Activated T-cell treated with anti-CD3 and anti-CD28 coated beads, Interleukin-2, amount 50 U/mL, for 24 hours (primary cell): ENCODE measurements around the gene SLC35E1.

Experiments used
- DNase-seq: peaks from one replicate; pipeline ENCODE4 v3.0.0-alpha.2; 2020
- H3K27ac Mint-ChIP-seq: 2 replicates; pipeline ENCODE4 v1.8.0; 2020; ENCODE audit warnings: mild to moderate bottlenecking, mixed read lengths
- H3K27me3 Mint-ChIP-seq: 2 replicates; pipeline ENCODE4 v1.8.0; 2020; ENCODE audit warnings: mixed read lengths
- H3K36me3 Mint-ChIP-seq: 2 replicates; pipeline ENCODE4 v1.8.0; 2020; ENCODE audit warnings: low read depth, mixed read lengths
- H3K4me1 Mint-ChIP-seq: 2 replicates; pipeline ENCODE4 v1.8.0; 2020; ENCODE audit warnings: low read depth, mixed read lengths
- H3K4me3 Mint-ChIP-seq: 2 replicates; pipeline ENCODE4 v1.8.0; 2020; ENCODE audit warnings: mild to moderate bottlenecking, moderate library complexity, mixed read lengths
- H3K9me3 Mint-ChIP-seq: 2 replicates; pipeline ENCODE4 v1.8.0; 2020; ENCODE audit warnings: mixed read lengths

SLC35E1 gene

GRCh38 chr19:16581145-16581970 is 9.1 kb upstream of the SLC35E1 start:
- no peak overlapping the region for H3K4me3 Mint-ChIP-seq
- H3K4me1 Mint-ChIP-seq: peaks cover 69% of the 10 kb centered on the region

GRCh38 chr19:16579381-16579780 is 7.2 kb upstream of the SLC35E1 start:
- DNase-seq: no peak
- Mint-ChIP-seq H3K36me3 (peaks cover 68% of the 10 kb centered on the region), H3K27ac (peak overlapping the region; percentile 86), H3K4me1 (peaks cover 67% of the 10 kb centered on the region), H3K27me3 (no peaks in the 10 kb centered on the region), H3K4me3 (no peak overlapping the region), H3K9me3 (no peaks in the 10 kb centered on the region)

More at GRCh38 chr19:16581145-16581970, 9.1 kb upstream of the SLC35E1 start:
- peak overlapping the region; percentile 91 for H3K27ac Mint-ChIP-seq
- H3K9me3 Mint-ChIP-seq: no peaks in the 10 kb centered on the region
- H3K36me3 Mint-ChIP-seq: peaks cover 69% of the 10 kb centered on the region
- no peak for DNase-seq
- H3K27me3 Mint-ChIP-seq: no peaks in the 10 kb centered on the region

GRCh38 chr19:16577531-16577985 is 5.3 kb upstream of the SLC35E1 start:
- peak overlapping the region; percentile 81 for H3K27ac Mint-ChIP-seq
- H3K4me3 Mint-ChIP-seq: no peak overlapping the region
- H3K9me3 Mint-ChIP-seq: no peaks in the 10 kb centered on the region
- peaks cover 66% of the 10 kb centered on the region for H3K4me1 Mint-ChIP-seq
- peaks cover 74% of the 10 kb centered on the region for H3K36me3 Mint-ChIP-seq
- H3K27me3 Mint-ChIP-seq: no peaks in the 10 kb centered on the region
- no peak for DNase-seq

- H3K4me3 Mint-ChIP-seq: no peak overlapping the region
Measured at GRCh38 chr19:16576690-16577530, 4.7 kb upstream of the SLC35E1 start.

GRCh38 chr19:16575861-16576689 is 3.9 kb upstream of the SLC35E1 start:
- no peak for DNase-seq
- peaks cover 76% of the 10 kb centered on the region for H3K36me3 Mint-ChIP-seq
- H3K9me3 Mint-ChIP-seq: no peaks in the 10 kb centered on the region
- peaks cover 64% of the 10 kb centered on the region for H3K4me1 Mint-ChIP-seq
- H3K27ac Mint-ChIP-seq: peak overlapping the region; percentile 97
- H3K27me3 Mint-ChIP-seq: no peaks in the 10 kb centered on the region
- H3K4me3 Mint-ChIP-seq: no peak overlapping the region

More at GRCh38 chr19:16576690-16577530, 4.7 kb upstream of the SLC35E1 start:
- peak overlapping the region; percentile 27 for H3K27ac Mint-ChIP-seq
- no peak for DNase-seq
- peaks cover 61% of the 10 kb centered on the region for H3K4me1 Mint-ChIP-seq
- H3K9me3 Mint-ChIP-seq: no peaks in the 10 kb centered on the region
- no peaks in the 10 kb centered on the region for H3K27me3 Mint-ChIP-seq
- peaks cover 73% of the 10 kb centered on the region for H3K36me3 Mint-ChIP-seq

- Mint-ChIP-seq H3K27me3 (no peaks in the 10 kb centered on the region), H3K36me3 (peaks cover 75% of the 10 kb centered on the region), H3K4me3 (no peak overlapping the region), H3K4me1 (peaks cover 68% of the 10 kb centered on the region), H3K9me3 (no peaks in the 10 kb centered on the region), H3K27ac (peak overlapping the region; percentile 97)
- DNase-seq: no peak
Measured at GRCh38 chr19:16575282-16575681, 3.1 kb upstream of the SLC35E1 start.

GRCh38 chr19:16573925-16574324 is 1.7 kb upstream of the SLC35E1 start:
- no peaks in the 10 kb centered on the region for H3K9me3 Mint-ChIP-seq

GRCh38 chr19:16573296-16573695 is 1.1 kb upstream of the SLC35E1 start:
- Mint-ChIP-seq H3K27ac (peak overlapping the region; percentile 97), H3K4me3 (peak overlapping the region; percentile 98), H3K9me3 (no peaks in the 10 kb centered on the region), H3K4me1 (peaks cover 64% of the 10 kb centered on the region), H3K27me3 (no peaks in the 10 kb centered on the region), H3K36me3 (peaks cover 80% of the 10 kb centered on the region)
- no peak for DNase-seq

More at GRCh38 chr19:16573925-16574324, 1.7 kb upstream of the SLC35E1 start:
- Mint-ChIP-seq H3K27ac (peak overlapping the region; percentile 97), H3K4me1 (peaks cover 68% of the 10 kb centered on the region), H3K27me3 (no peaks in the 10 kb centered on the region), H3K36me3 (peaks cover 78% of the 10 kb centered on the region), H3K4me3 (peak overlapping the region; percentile 98)
- no peak for DNase-seq

- H3K27ac Mint-ChIP-seq: peak overlapping the region; percentile 85
- DNase-seq: no peak
- H3K4me3 Mint-ChIP-seq: peak overlapping the region; percentile 88
- H3K4me1 Mint-ChIP-seq: peaks cover 66% of the 10 kb centered on the region
- no peaks in the 10 kb centered on the region for H3K9me3 Mint-ChIP-seq
- no peaks in the 10 kb centered on the region for H3K27me3 Mint-ChIP-seq
- H3K36me3 Mint-ChIP-seq: peaks cover 83% of the 10 kb centered on the region
Measured at GRCh38 chr19:16571822-16572331, 338 bp downstream of the SLC35E1 start.

GRCh38 chr19:16571283-16571682 is 932 bp downstream of the SLC35E1 start:
- Mint-ChIP-seq H3K9me3 (no peaks in the 10 kb centered on the region), H3K4me3 (peak overlapping the region; percentile 88), H3K27me3 (no peaks in the 10 kb centered on the region), H3K27ac (peak overlapping the region; percentile 85), H3K4me1 (peaks cover 70% of the 10 kb centered on the region), H3K36me3 (peaks cover 85% of the 10 kb centered on the region)
- no peak for DNase-seq

- peak overlapping the region; percentile 55 for H3K27ac Mint-ChIP-seq
- H3K4me3 Mint-ChIP-seq: peak overlapping the region; percentile 88
- no peak for DNase-seq
- peaks cover 82% of the 10 kb centered on the region for H3K36me3 Mint-ChIP-seq
- no peaks in the 10 kb centered on the region for H3K9me3 Mint-ChIP-seq
- H3K27me3 Mint-ChIP-seq: no peaks in the 10 kb centered on the region
- peaks cover 64% of the 10 kb centered on the region for H3K4me1 Mint-ChIP-seq
Measured at GRCh38 chr19:16569609-16570320, 2.5 kb downstream of the SLC35E1 start.

GRCh38 chr19:16566702-16567101 is 5.5 kb downstream of the SLC35E1 start:
- Mint-ChIP-seq H3K4me3 (no peak overlapping the region), H3K9me3 (no peaks in the 10 kb centered on the region), H3K36me3 (peaks cover 91% of the 10 kb centered on the region), H3K4me1 (peaks cover 49% of the 10 kb centered on the region), H3K27me3 (no peaks in the 10 kb centered on the region), H3K27ac (peak overlapping the region; percentile 95)
- no peak for DNase-seq

- Mint-ChIP-seq H3K27ac (peak overlapping the region; percentile 95), H3K36me3 (peaks cover 92% of the 10 kb centered on the region), H3K4me1 (peaks cover 44% of the 10 kb centered on the region), H3K9me3 (no peaks in the 10 kb centered on the region), H3K4me3 (peak overlapping the region; percentile 45), H3K27me3 (no peaks in the 10 kb centered on the region)
- DNase-seq: peak; percentile 63
Measured at GRCh38 chr19:16566161-16566560, 6.1 kb downstream of the SLC35E1 start.
